GM18868 (cell line): ENCODE measurements around the gene ARL5C.
"Not testable (repeated sequence)": the region's sequence is repeated elsewhere in the genome, so short reads cannot be mapped to it uniquely, and the experiment has no call there.

Experiments used
- ATAC-seq: cut with Tn5 transposase; IDR thresholded peaks from one replicate; pipeline ENCODE4 v1.9.1; 2021; ENCODE audit warnings: mild to moderate bottlenecking, moderate library complexity; ENCODE audit not compliant: unreplicated experiment

Gene ARL5C

DNA sequence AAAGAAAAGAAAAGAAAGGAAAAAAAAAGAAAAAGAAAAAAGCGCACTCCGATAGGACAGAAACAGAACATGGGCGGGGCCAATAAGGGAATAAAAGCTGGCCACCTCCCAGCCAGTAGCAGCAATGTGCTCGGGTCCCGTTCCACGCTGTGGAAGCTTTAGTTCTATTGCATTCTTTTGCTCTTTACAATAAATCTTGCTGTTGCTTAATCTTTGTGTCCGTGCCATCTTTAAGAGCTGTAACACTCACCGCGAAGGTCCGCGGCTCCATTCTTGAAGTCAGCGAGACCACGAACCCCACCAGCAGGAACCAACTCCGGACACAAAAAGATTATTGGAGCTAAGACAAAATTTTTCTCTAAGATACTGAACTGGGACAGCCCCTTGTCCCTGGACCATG is 3.1 kb upstream of the ARL5C start:
- ATAC-seq, result no peak

DNA sequence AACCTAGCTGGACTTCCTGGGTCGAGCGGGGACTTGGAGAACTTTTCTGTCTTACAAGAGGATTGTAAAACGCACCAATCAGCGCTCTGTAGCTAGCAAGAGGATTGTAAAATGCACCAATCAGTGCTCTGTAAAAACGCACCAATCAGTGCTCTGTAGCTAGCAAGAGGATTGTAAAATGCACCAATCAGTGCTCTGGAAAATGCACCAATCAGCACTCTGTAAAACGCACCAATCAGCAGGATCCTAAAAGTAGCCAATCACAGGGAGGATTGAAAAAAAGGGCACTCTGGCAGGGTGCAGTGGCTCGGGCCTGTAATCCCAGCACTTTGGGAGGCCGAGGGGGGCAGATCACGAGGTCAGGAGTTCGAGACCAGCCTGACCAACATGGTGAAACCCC is 2.5 kb upstream of the ARL5C start:
- ATAC-seq, result not testable (repeated sequence)

- no peak for ATAC-seq
Observed at GRCh38 chr17:39167476-39167875, 1.5 kb upstream of the ARL5C start.

GRCh38 chr17:39166437-39167335 is 725 bp upstream of the ARL5C start:
- ATAC-seq, result no peak

DNA sequence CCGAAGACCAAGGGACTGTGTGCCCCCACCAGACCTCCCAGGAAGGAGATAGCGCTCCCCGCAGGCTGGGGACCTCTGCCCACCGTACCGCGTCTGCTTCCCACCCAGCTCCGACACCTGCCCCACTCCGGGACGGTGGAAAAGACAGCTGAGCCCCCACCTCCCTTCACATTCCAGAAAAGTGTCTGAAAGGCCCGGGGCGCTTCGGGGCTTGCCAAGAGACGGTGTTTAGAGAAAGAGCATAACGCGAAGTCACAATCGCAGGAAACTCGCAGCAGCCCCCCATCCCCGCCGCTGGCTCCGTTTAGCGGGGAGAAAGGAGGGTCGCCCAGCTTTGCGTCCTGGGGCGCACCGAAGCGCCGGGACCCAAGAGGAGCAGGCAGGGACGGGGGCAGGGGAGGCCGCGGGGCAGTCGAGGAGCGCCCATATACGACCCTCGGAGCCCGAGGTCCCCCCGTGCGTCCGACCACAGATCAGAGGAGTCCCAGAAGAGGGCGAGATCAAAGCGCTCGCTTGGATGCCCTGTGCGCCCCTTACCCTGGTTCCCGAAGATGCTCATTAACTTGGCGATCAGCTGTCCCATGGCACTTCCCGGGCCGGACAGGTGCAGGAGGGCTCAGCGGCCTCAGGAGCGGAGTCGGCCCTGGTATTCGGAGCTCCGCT is 652 bp downstream of the ARL5C start:
- ATAC-seq, result no peak

DNA sequence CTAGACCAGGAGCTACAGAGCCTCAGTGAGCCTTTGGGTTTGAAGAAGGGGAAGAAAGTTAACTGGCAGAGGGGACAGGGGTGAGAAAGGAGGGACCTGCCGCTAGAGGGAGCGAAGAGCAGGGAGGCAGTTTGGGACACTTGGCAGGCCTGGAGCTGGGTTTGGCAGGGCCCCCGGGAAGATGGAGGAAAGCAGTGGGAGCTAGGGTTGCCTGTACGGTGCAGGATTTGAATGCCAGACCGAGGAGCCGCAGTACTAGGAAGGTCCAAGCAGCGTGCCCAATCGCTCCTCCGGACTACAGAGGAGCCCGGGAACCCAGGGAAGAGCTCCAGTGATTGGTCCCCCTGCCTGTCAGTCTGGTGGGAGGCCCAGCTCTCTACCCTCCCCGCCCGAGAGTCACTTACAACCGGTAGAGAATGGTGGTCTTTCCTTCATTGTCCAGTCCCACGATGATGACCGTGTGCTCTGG is 1.3 kb downstream of the ARL5C start:
- ATAC-seq, result no peak

GRCh38 chr17:39161962-39162361 is 4.0 kb downstream of the ARL5C start:
- no peak for ATAC-seq

DNA sequence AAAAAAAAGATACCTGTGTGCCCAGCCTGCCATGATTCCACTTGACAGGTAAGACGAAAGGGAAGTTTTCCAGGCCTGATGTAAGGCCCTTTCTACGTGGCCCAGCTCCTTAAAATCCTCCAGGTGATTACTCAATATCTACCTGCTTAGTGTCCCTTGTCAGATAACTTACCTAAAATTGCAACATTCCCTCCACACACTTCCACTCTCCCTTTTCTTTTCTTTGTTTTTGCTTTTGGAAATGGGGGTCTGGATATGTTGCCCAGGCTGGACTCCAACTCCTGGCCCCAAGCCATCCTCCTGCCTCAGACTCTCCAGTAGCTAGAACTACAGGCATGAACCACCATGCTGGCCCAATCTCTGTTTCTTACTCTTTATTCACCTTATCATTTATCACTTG is 7.3 kb downstream of the ARL5C start:
- ATAC-seq, result no peak

GRCh38 chr17:39156491-39156890 is 9.5 kb downstream of the ARL5C start:
- no peak for ATAC-seq

- no peak for ATAC-seq
Observed at GRCh38 chr17:39155654-39156053, 10.3 kb downstream of the ARL5C start.

DNA sequence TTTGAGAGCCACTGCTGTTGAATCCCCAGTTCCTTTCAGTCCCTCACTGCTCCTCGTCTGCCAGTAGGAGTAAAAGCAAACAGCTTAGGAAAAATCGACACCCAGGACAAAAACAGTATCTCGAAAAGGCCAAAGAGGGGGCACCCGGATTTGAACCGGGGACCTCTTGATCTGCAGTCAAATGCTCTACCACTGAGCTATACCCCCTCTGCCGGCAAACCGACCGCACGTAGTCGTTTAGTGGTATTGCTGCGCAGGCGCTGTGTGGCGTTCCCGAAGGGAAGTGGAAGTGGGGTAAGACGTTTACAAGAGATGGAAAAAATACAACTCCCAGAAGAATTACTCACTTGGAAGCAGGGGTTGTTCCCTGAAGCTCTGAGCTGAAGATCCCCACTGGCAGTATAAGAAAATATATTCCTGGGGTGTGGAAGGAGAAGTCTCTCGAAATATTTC is 12.3 kb downstream of the ARL5C start:
- no peak for ATAC-seq

- ATAC-seq, result no peak
Observed at GRCh38 chr17:39151943-39152818, 13.8 kb downstream of the ARL5C start.

GRCh38 chr17:39151150-39151942 is 14.6 kb downstream of the ARL5C start, which contains the start of gene PLXDC1:
PLXDC1 (minus strand) TSS chr17:39151637; CDS start chr17:39151437, 200 bp downstream.
- ATAC-seq, result no peak

DNA sequence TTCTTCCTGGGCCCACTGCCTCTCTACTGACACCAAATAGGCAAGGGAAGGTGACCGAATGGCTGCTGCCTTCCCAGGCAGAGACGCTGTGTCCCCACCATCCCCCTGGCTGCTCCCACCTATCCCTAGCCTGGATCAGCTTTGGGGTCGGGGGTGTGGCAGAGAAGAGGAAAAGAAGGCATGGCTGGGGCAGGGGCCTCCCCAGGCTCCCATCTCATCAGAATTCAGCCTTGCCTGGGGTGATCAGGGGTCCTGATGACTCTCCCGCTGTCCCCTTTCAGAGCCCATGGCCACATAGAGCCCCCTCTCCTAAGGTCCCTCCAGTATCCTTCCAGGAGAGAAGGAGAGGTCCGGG is 15.2 kb downstream of the ARL5C start:
- ATAC-seq, result no peak

GRCh38 chr17:39150104-39150634 is 15.8 kb downstream of the ARL5C start:
- ATAC-seq, result no peak

DNA sequence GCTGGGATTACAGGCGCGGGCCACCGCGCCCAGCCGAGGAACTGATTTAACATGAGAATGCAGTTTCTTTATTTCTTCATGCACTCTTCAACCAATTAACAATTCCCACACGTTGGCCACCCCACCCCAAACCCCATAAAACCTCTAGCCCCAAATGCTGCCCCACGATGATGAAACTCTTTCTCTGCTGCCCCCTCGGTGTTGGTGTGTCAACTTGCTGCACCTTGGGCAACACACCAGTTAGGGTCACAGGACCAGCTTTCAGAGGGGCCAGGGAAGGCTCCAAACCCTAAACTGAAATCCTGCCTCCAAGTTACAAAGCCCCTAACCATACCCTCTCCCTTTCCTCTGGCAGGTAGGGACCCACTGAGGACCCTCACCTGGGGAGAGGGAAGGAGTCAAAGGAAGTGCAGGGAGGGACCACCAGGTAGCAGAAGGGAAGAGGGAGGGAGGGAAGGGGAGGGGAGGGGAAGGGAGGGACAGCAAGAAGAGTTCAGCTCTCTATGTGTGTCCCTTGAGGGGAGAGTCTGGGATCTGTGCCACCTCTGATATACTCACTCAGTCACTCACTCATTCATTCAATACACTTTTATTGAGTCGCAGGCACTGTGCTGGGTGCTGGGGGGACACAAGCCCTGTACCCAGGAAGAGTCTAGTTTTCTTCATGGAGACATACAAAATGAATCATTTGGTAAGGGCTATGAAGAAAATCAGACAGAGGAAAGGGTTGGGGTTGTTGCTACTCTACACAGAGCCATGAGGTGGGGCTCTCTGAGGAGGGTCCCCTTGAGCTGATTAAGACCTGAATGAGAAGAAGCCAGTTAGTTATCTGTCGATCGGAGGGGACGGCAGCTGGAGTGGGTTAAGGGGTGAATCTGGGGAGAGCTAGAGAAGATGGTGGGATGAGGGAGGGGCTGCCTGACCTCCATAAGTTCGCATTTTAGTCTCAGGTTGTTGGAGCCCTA is 18.5 kb downstream of the ARL5C start:
- ATAC-seq, result no peak

DNA sequence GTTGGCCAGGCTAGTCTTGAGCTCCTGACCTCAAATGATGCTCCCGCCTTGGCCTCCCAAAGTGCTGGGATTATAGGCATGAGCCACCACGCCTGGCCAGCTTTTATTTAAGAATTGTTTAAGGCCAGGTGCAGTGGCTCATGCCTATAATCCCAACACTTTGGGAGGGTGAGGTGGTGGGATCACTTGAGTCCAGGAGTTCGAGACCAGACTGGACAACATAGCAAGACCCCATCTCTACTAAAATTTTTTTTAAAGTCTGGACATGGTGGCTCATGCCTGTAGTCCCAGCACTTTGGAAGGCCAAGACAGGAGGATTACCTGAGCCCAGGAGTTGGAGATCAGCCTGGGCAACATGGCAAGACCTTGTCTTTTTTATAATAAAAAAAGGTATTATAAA is 19.7 kb downstream of the ARL5C start:
- ATAC-seq, result no peak

DNA sequence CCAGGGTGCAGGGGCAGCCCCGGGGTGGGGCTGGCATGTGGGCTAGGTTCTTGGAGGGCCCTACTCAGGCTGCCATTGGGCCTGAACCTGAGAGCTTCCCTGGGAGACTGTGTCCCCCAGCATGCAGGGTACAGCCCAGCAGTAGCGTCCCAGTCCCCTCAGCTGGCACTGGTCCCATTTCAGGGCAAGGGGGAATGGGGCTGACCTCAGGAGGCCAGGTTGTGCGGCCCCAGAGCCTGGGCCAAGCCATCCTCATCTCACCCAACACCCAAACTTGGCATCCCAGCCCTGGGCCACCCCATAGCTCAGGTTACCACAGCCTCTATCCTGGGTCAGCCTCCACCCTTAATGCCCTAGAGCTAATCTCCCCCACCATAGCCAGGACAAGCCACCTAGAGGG is 20.8 kb downstream of the ARL5C start:
- no peak for ATAC-seq

DNA sequence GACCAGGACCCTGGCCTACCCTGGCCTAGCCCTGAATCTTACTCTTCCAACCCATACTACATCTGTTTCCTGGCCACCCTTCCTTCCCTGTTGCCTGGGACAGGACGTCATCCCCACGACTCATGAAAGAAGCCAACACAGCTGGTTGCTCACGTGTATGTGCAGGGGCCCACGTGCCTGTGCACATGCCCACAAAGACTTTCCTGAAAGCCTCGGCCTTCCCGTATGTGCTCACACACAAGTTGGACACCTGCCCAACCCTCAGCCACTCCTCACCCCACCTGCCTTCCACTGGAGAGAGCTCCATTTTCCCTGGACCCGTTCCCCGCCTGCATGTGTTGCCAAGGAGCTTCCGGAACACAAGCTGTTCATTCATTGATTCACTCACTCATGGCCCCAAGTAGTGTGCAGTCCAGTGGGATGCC is 21.5 kb downstream of the ARL5C start:
- ATAC-seq, result no peak
